Mesothelial cell of epicardium (in vitro differentiated cells): Measurements from ENCODE around the gene SCFD2. TPM values are rescaled to one million over a fixed set of nuclear protein-coding genes. Genes with fewer than 3 reads are reported as not detected.
"Not testable (repeated sequence)": the region's sequence is repeated elsewhere in the genome, so short reads cannot be mapped to it uniquely, and the experiment has no call there.

Source experiments
- DNase-seq, 2 experiments: peaks; one replicate each; pipeline ENCODE4 v3.0.0; 2021; ENCODE audit warnings: low spot score in 2 of 2; ENCODE audit not compliant: unreplicated experiment in 2 of 2
- H3K27ac Mint-ChIP-seq: 2 replicates; pipeline ENCODE4 v1.8.0; 2021; ENCODE audit warnings: mixed read lengths
- H3K27me3 Mint-ChIP-seq: 2 replicates; pipeline ENCODE4 v1.8.0; 2021; ENCODE audit warnings: low read depth, mixed read lengths
- H3K36me3 Mint-ChIP-seq: 2 replicates; pipeline ENCODE4 v1.8.0; 2021; ENCODE audit warnings: mixed read lengths
- H3K4me1 Mint-ChIP-seq: 2 replicates; pipeline ENCODE4 v1.8.0; 2021; ENCODE audit warnings: mixed read lengths
- H3K4me3 Mint-ChIP-seq: 2 replicates; pipeline ENCODE4 v1.8.0; 2021; ENCODE audit warnings: mild to moderate bottlenecking, moderate library complexity, mixed read lengths
- H3K9me3 Mint-ChIP-seq: 2 replicates; pipeline ENCODE4 v1.8.0; 2021; ENCODE audit warnings: mixed read lengths
- CTCF ChIP-seq: fragments of 200-600 bp; sonication (generic); IDR thresholded peaks from one replicate; pipeline ENCODE4 v1.5.0; 2021; ENCODE audit warnings: antibody characterized with exemption; ENCODE audit not compliant: unreplicated experiment
- total RNA-seq: library from RNA; stranded (reverse); gene quantifications from 3 replicates; pipeline ENCODE4 v1.2.1, GENCODE V29; 2021

The SCFD2 gene
- total RNA-seq, 1 donor from 2014 or later: 15.6 TPM

GRCh38 chr4:52840531-52841370 is 525.1 kb downstream of the SCFD2 start:
- H3K36me3 Mint-ChIP-seq: no peaks in the 10 kb centered on the region
- TF ChIP-seq CTCF: no peak
- peak overlapping the region; percentile 85 for H3K27ac Mint-ChIP-seq

DNA sequence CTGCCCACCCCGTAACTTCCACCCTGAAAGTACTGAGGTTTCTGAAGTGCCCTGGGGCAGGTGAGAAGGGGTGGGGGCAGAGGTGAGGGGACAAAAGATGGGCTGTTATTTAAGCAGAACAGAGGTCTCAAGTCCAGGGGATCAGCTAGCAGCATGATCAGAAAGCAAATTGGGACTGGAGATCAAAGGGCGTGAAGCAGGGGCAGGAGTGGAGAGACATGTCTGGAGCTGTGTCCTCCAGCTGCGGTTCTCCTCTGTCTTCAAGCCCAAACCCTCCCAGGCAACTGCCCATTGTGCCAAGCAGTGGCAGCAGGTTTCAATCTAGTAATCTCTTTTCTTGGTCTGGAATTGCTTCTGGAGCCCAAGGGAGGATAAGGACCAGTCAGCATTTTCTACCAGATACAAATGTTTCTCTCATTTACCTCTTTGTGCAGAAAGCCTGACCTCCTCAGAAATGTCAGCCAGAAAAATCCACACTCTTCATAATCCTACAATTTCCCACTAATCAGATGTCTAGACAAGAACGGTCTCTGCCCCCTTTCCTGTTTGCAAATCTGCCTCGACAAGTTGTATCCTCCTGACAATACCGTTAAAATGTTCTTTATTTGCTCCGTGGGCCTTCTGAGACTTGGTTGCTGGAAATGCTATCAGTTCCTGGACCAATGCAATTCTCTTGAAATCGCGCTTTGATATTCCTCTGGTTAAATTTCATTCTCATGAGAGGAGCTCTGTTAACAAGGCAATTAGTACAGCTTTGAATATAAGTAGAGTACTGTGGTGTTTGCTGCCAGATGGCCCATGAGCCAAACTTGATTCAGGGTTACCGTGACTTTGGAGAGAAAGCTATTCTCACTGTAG is 526.9 kb downstream of the SCFD2 start:
- DNase-seq: no peak
- Mint-ChIP-seq H3K27me3 (no peaks in the 10 kb centered on the region), H3K9me3 (no peaks in the 10 kb centered on the region), H3K27ac (peak overlapping the region; percentile 93), H3K4me3 (no peak overlapping the region), H3K36me3 (no peaks in the 10 kb centered on the region), H3K4me1 (peaks cover 66% of the 10 kb centered on the region)
- no peak for TF ChIP-seq CTCF

More at GRCh38 chr4:52840531-52841370, 525.1 kb downstream of the SCFD2 start:
- no peaks in the 10 kb centered on the region for H3K9me3 Mint-ChIP-seq
- peaks cover 66% of the 10 kb centered on the region for H3K4me1 Mint-ChIP-seq
- no peak overlapping the region for H3K4me3 Mint-ChIP-seq
- no peaks in the 10 kb centered on the region for H3K27me3 Mint-ChIP-seq
- DNase-seq: no peak

DNA sequence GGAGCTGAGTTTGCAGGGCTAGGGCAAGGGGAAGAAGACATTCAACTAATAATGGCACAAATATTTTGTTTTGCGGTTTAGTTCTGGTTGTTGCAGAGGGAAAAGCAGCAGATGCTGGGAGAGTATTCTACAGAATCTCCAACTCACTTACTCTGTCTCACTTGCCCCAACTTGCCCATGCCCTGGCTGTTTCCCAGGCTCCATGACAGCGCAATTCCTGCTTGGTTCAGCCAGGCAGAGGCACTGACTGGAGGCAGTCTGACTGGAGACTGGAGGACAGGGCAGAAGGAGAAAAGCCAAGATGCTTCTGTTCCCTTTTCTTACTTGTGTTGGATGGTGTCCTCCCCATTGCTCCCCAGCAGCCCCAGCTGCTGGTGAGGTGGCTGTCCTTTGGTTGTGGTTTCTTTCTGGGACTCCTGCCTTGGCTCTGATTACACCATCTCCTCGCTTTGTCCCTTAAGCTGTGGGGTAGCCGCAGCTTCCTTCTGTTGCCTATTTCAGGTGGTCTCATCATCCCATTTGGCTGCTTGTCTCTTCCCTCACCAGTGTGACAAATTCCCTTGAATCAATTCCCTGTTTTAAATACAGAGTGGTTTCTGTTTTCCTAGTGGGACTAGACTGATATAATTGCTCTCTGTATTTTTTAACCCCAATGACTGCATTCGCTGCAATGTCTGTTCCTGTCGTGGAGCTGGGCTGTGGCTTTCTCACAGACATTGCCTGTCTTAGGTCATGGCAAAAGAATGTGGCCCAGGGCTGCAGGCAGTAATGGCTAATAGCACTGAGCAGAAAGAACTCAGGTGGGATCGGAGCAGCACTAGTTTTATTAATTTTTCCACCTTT is 527.9 kb downstream of the SCFD2 start:
- no peaks in the 10 kb centered on the region for H3K9me3 Mint-ChIP-seq
- no peak for TF ChIP-seq CTCF
- H3K4me3 Mint-ChIP-seq: no peak overlapping the region
- peak overlapping the region; percentile 93 for H3K27ac Mint-ChIP-seq
- no peak for DNase-seq
- no peaks in the 10 kb centered on the region for H3K36me3 Mint-ChIP-seq
- H3K4me1 Mint-ChIP-seq: peaks cover 59% of the 10 kb centered on the region
- H3K27me3 Mint-ChIP-seq: no peaks in the 10 kb centered on the region

- Mint-ChIP-seq H3K4me3 (no peak overlapping the region), H3K27me3 (no peaks in the 10 kb centered on the region), H3K36me3 (no peaks in the 10 kb centered on the region), H3K27ac (no peak overlapping the region), H3K4me1 (peaks cover 46% of the 10 kb centered on the region), H3K9me3 (no peaks in the 10 kb centered on the region)
- no peak for DNase-seq
- TF ChIP-seq CTCF: no peak
Observed at GRCh38 chr4:52836678-52837077, 529.2 kb downstream of the SCFD2 start.

- TF ChIP-seq CTCF: no peak
- Mint-ChIP-seq H3K4me1 (peaks cover 41% of the 10 kb centered on the region), H3K27ac (no peak overlapping the region), H3K27me3 (no peaks in the 10 kb centered on the region), H3K36me3 (no peaks in the 10 kb centered on the region), H3K4me3 (no peak overlapping the region), H3K9me3 (no peaks in the 10 kb centered on the region)
- no peak for DNase-seq
Observed at GRCh38 chr4:52836120-52836519, 529.7 kb downstream of the SCFD2 start.

DNA sequence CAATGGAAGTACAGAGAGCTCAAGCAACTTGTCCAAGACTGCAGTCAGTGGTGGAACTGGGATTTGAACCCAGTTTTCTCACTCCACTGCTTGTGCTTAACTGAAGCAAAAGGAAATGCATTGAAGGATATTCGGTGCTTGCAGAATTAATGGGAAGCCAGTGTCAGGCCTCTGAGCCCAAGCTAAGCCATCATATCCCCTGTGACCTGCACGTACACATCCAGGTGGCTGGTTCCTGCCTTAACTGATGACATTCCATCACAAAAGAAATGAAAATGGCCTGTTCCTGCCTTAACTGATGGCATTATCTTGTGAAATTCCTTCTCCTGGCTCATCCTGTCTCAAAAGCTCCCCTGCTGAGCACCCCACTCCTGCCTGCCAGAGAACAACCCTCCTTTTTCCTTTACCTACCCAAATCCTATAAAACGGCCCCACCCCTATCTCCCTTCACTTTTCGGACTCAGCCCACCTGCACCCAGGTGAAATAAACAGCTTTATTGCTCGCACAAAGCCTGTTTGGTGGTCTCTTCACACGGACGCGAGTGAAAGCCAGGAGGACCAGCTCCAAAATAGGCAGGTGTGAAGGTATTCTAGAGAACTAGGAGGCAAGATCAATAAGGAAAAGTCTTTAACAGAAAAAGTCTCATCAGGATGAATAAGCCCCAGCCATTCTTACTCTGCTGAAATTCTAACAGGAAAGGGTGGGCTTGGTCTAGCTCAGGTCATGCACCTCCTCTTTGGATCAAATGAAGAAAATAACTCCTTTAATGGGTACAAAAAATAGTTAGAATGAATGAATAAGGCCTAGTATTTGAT is 531.0 kb downstream of the SCFD2 start:
- H3K27me3 Mint-ChIP-seq, H3K4me3 Mint-ChIP-seq, H3K27ac Mint-ChIP-seq, DNase-seq, H3K9me3 Mint-ChIP-seq, H3K36me3 Mint-ChIP-seq: not testable (repeated sequence)
- H3K4me1 Mint-ChIP-seq: peaks cover 31% of the 10 kb centered on the region
